ENCODE results near the gene USP33. TPM values are rescaled to one million over a fixed set of nuclear protein-coding genes. Genes with fewer than 3 reads are reported as not detected.

USP33 gene
- total and polyA plus RNA-seq, 2 of the 8 experiments (the other 6 are each of a cell fraction or from before 2014, with no cell fraction given): 20.0 to 55.5 TPM

DNA sequence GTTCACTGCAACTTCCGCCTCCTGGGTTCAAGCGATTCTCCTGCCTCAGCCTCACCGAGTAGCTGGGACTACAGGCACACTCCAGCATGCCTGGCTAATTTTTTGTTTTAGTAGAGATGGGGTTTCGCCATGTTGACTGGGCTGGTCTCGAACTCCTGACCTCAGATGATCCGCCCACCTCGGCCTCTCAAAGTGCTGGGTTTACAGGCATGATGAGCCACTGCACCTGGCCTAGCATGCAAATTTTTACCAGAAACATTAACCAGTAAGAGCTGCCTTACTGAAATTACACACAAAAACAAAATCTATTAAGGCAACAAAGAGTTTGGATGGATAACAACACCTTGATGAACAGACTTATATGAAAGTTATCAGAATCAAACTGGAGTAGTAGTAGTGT lies 89.3 kb downstream of the USP33 start:
- POLR2A ChIA-PET (ENCODE audit: partially characterized antibody): interaction anchor here (0.9 to 8.5 kb wide), 3 partner anchors 8 to 12 kb away, joined by 4 to 57 read pairs (median 7); partner anchors contain the start of gene ZZZ3
- Histone ChIP-seq H3K4ac (replicated peaks; ENCODE audit: insufficient read length, low read depth, low read length) (no peak overlapping the region), H2BK5ac (ENCODE audit: low read depth, low read length) (no peak overlapping the region), H3K36me3 (ENCODE audit: control insufficient read depth in 2 of 4, insufficient read depth in 4 of 4, low read length in 3 of 4) (no peaks in the 10 kb centered on the region; a peak in 1 of 8 replicates), H3K4me1 (replicated peaks in 1 of 4; ENCODE audit: control insufficient read depth in 3 of 4, insufficient read depth in 4 of 4, low read length in 3 of 4) (peaks cover 0 to 4% (median under 1%) of the 10 kb centered on the region in 4 experiments; a peak in 2 of 7 replicates), H2BK20ac (ENCODE audit: low read length) (no peak overlapping the region), H3K23me2 (ENCODE audit: low read depth, low read length) (no peaks in the 10 kb centered on the region), H4K91ac (replicated peaks; ENCODE audit: insufficient read length, low read length) (no peak overlapping the region), H3K27ac (ENCODE audit: low read depth, low read length) (no peak overlapping the region), H3K79me1 (ENCODE audit: low read depth, low read length) (no peaks in the 10 kb centered on the region; the same call in 1 of the 2 replicates), H2BK15ac (ENCODE audit: low read length) (no peak overlapping the region), H2AFZ (ENCODE audit: low read length) (no peak overlapping the region), H2BK120ac (replicated peaks; ENCODE audit: low read depth, low read length) (no peak overlapping the region), H3K9ac (replicated peaks in 1 of 4; ENCODE audit: extremely low read depth in 1 of 4, low read depth in 3 of 4, low read length in 3 of 4) (no peak overlapping the region), H3K9me3 (ENCODE audit: insufficient read depth in 2 of 2, low read depth in 1 of 2, low read length in 1 of 2) (no peaks in the 10 kb centered on the region), H4K8ac (ENCODE audit: extremely low read depth, insufficient read depth, low read length) (no peak overlapping the region), H2AK5ac (ENCODE audit: low read depth, low read length) (no peak overlapping the region), H3K4me3 (ENCODE audit: extremely low read depth in 1 of 4, insufficient read depth in 2 of 4, low read depth in 3 of 4, low read length in 4 of 4) (no peak overlapping the region), H3K18ac (ENCODE audit: extremely low read depth, low read length) (no peak overlapping the region), H3K23ac (ENCODE audit: insufficient read length) (no peak overlapping the region), H3K14ac (ENCODE audit: insufficient read length) (no peak overlapping the region), H3K56ac (replicated peaks; ENCODE audit: insufficient read length, low read depth, low read length) (no peak overlapping the region), H4K20me1 (replicated peaks in 1 of 2; ENCODE audit: control insufficient read depth in 1 of 2, insufficient read depth in 2 of 2, low read length in 2 of 2) (peaks cover 0 to 3% of the 10 kb centered on the region in 2 experiments), H3K4me2 (ENCODE audit: insufficient read depth in 1 of 2, low read depth in 2 of 2, low read length in 2 of 2) (no peak overlapping the region), H2BK12ac (ENCODE audit: low read depth, low read length) (no peak overlapping the region), H4K5ac (ENCODE audit: insufficient read length, low read depth, low read length) (no peak overlapping the region), H3K79me2 (ENCODE audit: control insufficient read depth in 1 of 2, insufficient read depth in 2 of 2, low read length in 2 of 2) (peaks cover 8 to 100% of the 10 kb centered on the region in 2 experiments), H3K27me3 (replicated peaks in 1 of 4; ENCODE audit: control insufficient read depth in 3 of 4, extremely low read depth in 1 of 4, insufficient read depth in 3 of 4, low read length in 3 of 4) (no peaks in the 10 kb centered on the region)
- DNase-seq (ENCODE audit: low read depth in 1 of 2, low spot score in 2 of 2): no peak
- FAIRE-seq: no peak
- no peak for TF ChIP-seq SRF (IDR thresholded peaks at IDR 0.05; ENCODE audit: low read depth, low read length)
- no peak for TF ChIP-seq TAF1 (IDR thresholded peaks at IDR 0.05; ENCODE audit: low read depth, low read length)
- TF ChIP-seq ZNF274 (IDR thresholded peaks at IDR 0.05; ENCODE audit: borderline replicate concordance, extremely low read depth, low read length): no peak
- no peak for TF ChIP-seq SIX5 (IDR thresholded peaks at IDR 0.05; ENCODE audit: low read depth, low read length)
- TF ChIP-seq CBX5 (IDR thresholded peaks at IDR 0.05; ENCODE audit: low read depth, low read length): no peak
- TF ChIP-seq CHD1 (IDR thresholded peaks at IDR 0.05; ENCODE audit: low read depth, low read length): no peak
- TF ChIP-seq MAFK (IDR thresholded peaks at IDR 0.05; ENCODE audit: low read depth, low read length): no peak
- no peak for TF ChIP-seq ATF3 (IDR thresholded peaks at IDR 0.05; ENCODE audit: insufficient read depth, low read depth, low read length)
- WGBS, 2 experiments (ENCODE audit: extremely low coverage in 1 of 2, insufficient coverage in 1 of 2, insufficient read length in 1 of 2, insufficient replicate concordance in 2 of 2, low coverage in 1 of 2, low lambda C conversion rate in 2 of 2, missing lambda C conversion rate in 1 of 2): 90% methylated on average over 7 of the region's 7 CpGs; no CpG with 5 or more reads in 1 of the 2 experiments
- CTCF ChIA-PET (ENCODE audit: partially characterized antibody): interaction anchor here (1.0 kb wide), 1 partner anchor 31 kb away, joined by 3 read pairs; no protein-coding TSS in a partner anchor

Measured in H1 (cell line).